Osteoblast (primary cell): Measurements from ENCODE around the gene MAGI1. TPM values are rescaled to one million over a fixed set of nuclear protein-coding genes. Genes with fewer than 3 reads are reported as not detected.

Experiments used
- DNase-seq: peaks from one replicate; pipeline ENCODE4 v3.0.0; 2011; ENCODE audit warnings: low spot score, mixed read lengths; ENCODE audit not compliant: insufficient read length; ENCODE audit errors: missing footprints
- H2AFZ ChIP-seq: 2 replicates; pipeline ENCODE4 v1.6.0; 2011; ENCODE audit warnings: mild to moderate bottlenecking, low read length
- H3K27ac ChIP-seq: 2 replicates; pipeline ENCODE4 v1.5.1; 2011; ENCODE audit warnings: mild to moderate bottlenecking, low read depth, low read length, moderate library complexity
- H3K27me3 ChIP-seq: 2 replicates; pipeline ENCODE4 v1.6.0; 2012; ENCODE audit warnings: mild to moderate bottlenecking, control low read depth, inconsistent platforms, low read length, moderate library complexity; ENCODE audit not compliant: insufficient read depth
- H3K36me3 ChIP-seq: 2 replicates; pipeline ENCODE4 v1.5.1; 2011; ENCODE audit warnings: mild to moderate bottlenecking, low read length, control low read depth, moderate library complexity; ENCODE audit not compliant: insufficient read depth
- H3K4me1 ChIP-seq: 2 replicates; pipeline ENCODE4 v1.5.1; 2011; ENCODE audit warnings: mild to moderate bottlenecking, low read length, control low read depth, moderate library complexity; ENCODE audit not compliant: insufficient read depth
- H3K4me2 ChIP-seq: 2 replicates; pipeline ENCODE4 v1.6.0; 2011; ENCODE audit warnings: mild to moderate bottlenecking, low read length; ENCODE audit not compliant: insufficient read depth
- H3K4me3 ChIP-seq: fragments of 200-600 bp; sonication (generic); 3 replicates; pipeline ENCODE4 v1.5.1; 2012; ENCODE audit warnings: mild to moderate bottlenecking, low read length, inconsistent platforms; ENCODE audit not compliant: insufficient read depth
- H3K79me2 ChIP-seq: 2 replicates; pipeline ENCODE4 v1.6.0; 2012; ENCODE audit warnings: mild to moderate bottlenecking, low read length, control low read depth, inconsistent platforms; ENCODE audit not compliant: insufficient read depth
- H3K9me3 ChIP-seq: 2 replicates; pipeline ENCODE4 v1.5.1; 2011; ENCODE audit warnings: low read depth, low read length, control low read depth
- H4K20me1 ChIP-seq: 2 replicates; pipeline ENCODE4 v1.6.0; 2012; ENCODE audit warnings: mild to moderate bottlenecking, low read length, control low read depth; ENCODE audit not compliant: insufficient read depth
- CTCF ChIP-seq: IDR thresholded peaks from 2 replicates; pipeline ENCODE4 v1.5.1; 2011; ENCODE audit warnings: mild to moderate bottlenecking, low read depth, low read length, moderate library complexity; ENCODE audit errors: extremely low read depth
- total RNA-seq: library from RNA; depleted of rRNA; stranded (reverse); fragments of >200 nt; gene quantifications from 2 replicates; pipeline ENCODE4 v1.2.3, GENCODE V29; 2012

The MAGI1 gene
- total RNA-seq, 1 donor, result 66.6 TPM

GRCh38 chr3:65655061-65655460 is 383.7 kb downstream of the MAGI1 start:
- H3K27ac ChIP-seq, result no peak overlapping the region
- no peak overlapping the region for H3K4me2 ChIP-seq
- H4K20me1 ChIP-seq, result peaks cover 38% of the 10 kb centered on the region
- H3K36me3 ChIP-seq, result no peaks in the 10 kb centered on the region
- no peak overlapping the region for H3K4me3 ChIP-seq
- H2AFZ ChIP-seq, result no peak overlapping the region
- DNase-seq, result no peak
- H3K9me3 ChIP-seq, result no peaks in the 10 kb centered on the region
- H3K27me3 ChIP-seq, result no peaks in the 10 kb centered on the region
- no peak for TF ChIP-seq CTCF
- H3K79me2 ChIP-seq, result peaks cover 20% of the 10 kb centered on the region
- H3K4me1 ChIP-seq, result no peaks in the 10 kb centered on the region

GRCh38 chr3:65653731-65654130 is 385.0 kb downstream of the MAGI1 start:
- Histone ChIP-seq H3K36me3 (no peaks in the 10 kb centered on the region), H4K20me1 (peaks cover 46% of the 10 kb centered on the region), H3K79me2 (peaks cover 31% of the 10 kb centered on the region), H3K9me3 (no peaks in the 10 kb centered on the region), H3K4me3 (no peak overlapping the region), H3K27ac (no peak overlapping the region), H2AFZ (no peak overlapping the region), H3K4me1 (no peaks in the 10 kb centered on the region), H3K27me3 (no peaks in the 10 kb centered on the region), H3K4me2 (no peak overlapping the region)
- TF ChIP-seq CTCF, result no peak
- DNase-seq, result no peak

GRCh38 chr3:65650247-65650646 is 388.5 kb downstream of the MAGI1 start:
- no peak for DNase-seq

GRCh38 chr3:65647369-65647768 is 391.3 kb downstream of the MAGI1 start:
- TF ChIP-seq CTCF, result no peak
- no peak for DNase-seq
- no peaks in the 10 kb centered on the region for H3K27me3 ChIP-seq
- no peak overlapping the region for H3K4me2 ChIP-seq
- no peak overlapping the region for H3K27ac ChIP-seq
- H3K36me3 ChIP-seq, result no peaks in the 10 kb centered on the region
- H2AFZ ChIP-seq, result no peak overlapping the region
- peaks cover 43% of the 10 kb centered on the region for H4K20me1 ChIP-seq
- no peaks in the 10 kb centered on the region for H3K9me3 ChIP-seq
- no peak overlapping the region for H3K4me3 ChIP-seq
- H3K79me2 ChIP-seq, result peaks cover 52% of the 10 kb centered on the region
- H3K4me1 ChIP-seq, result peaks cover 9% of the 10 kb centered on the region

More at GRCh38 chr3:65650247-65650646, 388.5 kb downstream of the MAGI1 start:
- Histone ChIP-seq H3K4me3 (no peak overlapping the region), H3K27me3 (no peaks in the 10 kb centered on the region), H3K9me3 (no peaks in the 10 kb centered on the region), H4K20me1 (peaks cover 43% of the 10 kb centered on the region), H3K4me1 (no peaks in the 10 kb centered on the region), H3K36me3 (no peaks in the 10 kb centered on the region), H3K4me2 (no peak overlapping the region), H3K79me2 (peaks cover 52% of the 10 kb centered on the region), H2AFZ (no peak overlapping the region), H3K27ac (no peak overlapping the region)
- TF ChIP-seq CTCF, result no peak
